ENCODE results near the gene ANO10.
"Not testable (repeated sequence)": the region's sequence is repeated elsewhere in the genome, so short reads cannot be mapped to it uniquely, and the experiment has no call there.

ANO10 gene

GRCh38 chr3:43515970-43516635 is 105.7 kb downstream of the ANO10 start:
- TF ChIP-seq JUND (IDR thresholded peaks at IDR 0.05; ENCODE audit: low read depth) = no peak
- in situ Hi-C loops (cut with HindIII; ENCODE audit: low pct_unique_long_range_greater_than_20kb, low sequenced_read_pairs) = no loop called here
- DNase-seq (ENCODE audit: low read depth in 1 of 2, low spot score in 1 of 2) = no peak

- no peak for DNase-seq (ENCODE audit: low read depth in 1 of 2, low spot score in 1 of 2)
- in situ Hi-C loops (cut with HindIII; ENCODE audit: low pct_unique_long_range_greater_than_20kb, low sequenced_read_pairs) = no loop called here
- no peak for TF ChIP-seq JUND (IDR thresholded peaks at IDR 0.05; ENCODE audit: low read depth)
Measured at GRCh38 chr3:43515208-43515917, 106.4 kb downstream of the ANO10 start.

- in situ Hi-C loops (cut with HindIII; ENCODE audit: low pct_unique_long_range_greater_than_20kb, low sequenced_read_pairs) = no loop called here
- TF ChIP-seq JUND (IDR thresholded peaks at IDR 0.05; ENCODE audit: low read depth) = no peak
- DNase-seq (ENCODE audit: low read depth in 1 of 2, low spot score in 1 of 2) = no peak
Measured at GRCh38 chr3:43512754-43513404, 108.9 kb downstream of the ANO10 start.

- DNase-seq (ENCODE audit: low read depth in 1 of 2, low spot score in 1 of 2) = no peak
- no peak for TF ChIP-seq JUND (IDR thresholded peaks at IDR 0.05; ENCODE audit: low read depth)
- in situ Hi-C loops (cut with HindIII; ENCODE audit: low pct_unique_long_range_greater_than_20kb, low sequenced_read_pairs) = no loop called here
Measured at GRCh38 chr3:43506644-43507043, 115.2 kb downstream of the ANO10 start.

- TF ChIP-seq JUND (IDR thresholded peaks at IDR 0.05; ENCODE audit: low read depth) = no peak
- in situ Hi-C loops (cut with HindIII; ENCODE audit: low pct_unique_long_range_greater_than_20kb, low sequenced_read_pairs) = no loop called here
- DNase-seq (ENCODE audit: low read depth in 1 of 2, low spot score in 1 of 2) = no peak
Measured at GRCh38 chr3:43505351-43505750, 116.5 kb downstream of the ANO10 start.

- in situ Hi-C loops (cut with HindIII; ENCODE audit: low pct_unique_long_range_greater_than_20kb, low sequenced_read_pairs) = no loop called here
- peak; percentile 18 to 52 for DNase-seq (ENCODE audit: low read depth in 1 of 2, low spot score in 1 of 2)
Measured at GRCh38 chr3:43503067-43503728, 118.6 kb downstream of the ANO10 start.

GRCh38 chr3:43499256-43499655 is 122.6 kb downstream of the ANO10 start:
- no peak for DNase-seq (ENCODE audit: low read depth in 1 of 2, low spot score in 1 of 2)
- in situ Hi-C loops (cut with HindIII; ENCODE audit: low pct_unique_long_range_greater_than_20kb, low sequenced_read_pairs) = no loop called here
- no peak for TF ChIP-seq JUND (IDR thresholded peaks at IDR 0.05; ENCODE audit: low read depth)

More at GRCh38 chr3:43503067-43503728, 118.6 kb downstream of the ANO10 start:
- TF ChIP-seq JUND (IDR thresholded peaks at IDR 0.05; ENCODE audit: low read depth) = no peak

- no peak for DNase-seq (ENCODE audit: low read depth in 1 of 2, low spot score in 1 of 2)
- in situ Hi-C loops (cut with HindIII; ENCODE audit: low pct_unique_long_range_greater_than_20kb, low sequenced_read_pairs) = no loop called here
Measured at GRCh38 chr3:43497905-43498365, 123.9 kb downstream of the ANO10 start.

GRCh38 chr3:43497422-43497821 is 124.4 kb downstream of the ANO10 start:
- no peak for TF ChIP-seq JUND (IDR thresholded peaks at IDR 0.05; ENCODE audit: low read depth)
- DNase-seq (ENCODE audit: low read depth in 1 of 2, low spot score in 1 of 2) = no peak
- in situ Hi-C loops (cut with HindIII; ENCODE audit: low pct_unique_long_range_greater_than_20kb, low sequenced_read_pairs) = no loop called here

More at GRCh38 chr3:43497905-43498365, 123.9 kb downstream of the ANO10 start:
- TF ChIP-seq JUND (IDR thresholded peaks at IDR 0.05; ENCODE audit: low read depth) = no peak

- DNase-seq (ENCODE audit: low read depth in 1 of 2, low spot score in 1 of 2) = no peak
- in situ Hi-C loops (cut with HindIII; ENCODE audit: low pct_unique_long_range_greater_than_20kb, low sequenced_read_pairs) = no loop called here
- TF ChIP-seq JUND (IDR thresholded peaks at IDR 0.05; ENCODE audit: low read depth) = no peak
Measured at GRCh38 chr3:43496740-43497375, 125.0 kb downstream of the ANO10 start.

- DNase-seq (ENCODE audit: low read depth in 1 of 2, low spot score in 1 of 2); in situ Hi-C loops (cut with HindIII; ENCODE audit: low pct_unique_long_range_greater_than_20kb, low sequenced_read_pairs): not testable (repeated sequence)
Measured at GRCh38 chr3:43492932-43493331, 128.9 kb downstream of the ANO10 start.

- DNase-seq (ENCODE audit: low read depth in 1 of 2, low spot score in 1 of 2); in situ Hi-C loops (cut with HindIII; ENCODE audit: low pct_unique_long_range_greater_than_20kb, low sequenced_read_pairs): not testable (repeated sequence)
Measured at GRCh38 chr3:43491807-43492206, 130.0 kb downstream of the ANO10 start.

Measured in T47D (cell line).